ENCODE results near the gene STING1.
A peak's percentile ranks its signal among the peaks of the same experiment; 100 is the strongest.
"Not testable (repeated sequence)": the region's sequence is repeated elsewhere in the genome, so short reads cannot be mapped to it uniquely, and the experiment has no call there.

The STING1 gene

GRCh38 chr5:139461698-139462097 is 20.9 kb downstream of the STING1 start:
- no peak for DNase-seq

- DNase-seq = no peak
Observed at GRCh38 chr5:139461176-139461575, 21.4 kb downstream of the STING1 start.

DNA sequence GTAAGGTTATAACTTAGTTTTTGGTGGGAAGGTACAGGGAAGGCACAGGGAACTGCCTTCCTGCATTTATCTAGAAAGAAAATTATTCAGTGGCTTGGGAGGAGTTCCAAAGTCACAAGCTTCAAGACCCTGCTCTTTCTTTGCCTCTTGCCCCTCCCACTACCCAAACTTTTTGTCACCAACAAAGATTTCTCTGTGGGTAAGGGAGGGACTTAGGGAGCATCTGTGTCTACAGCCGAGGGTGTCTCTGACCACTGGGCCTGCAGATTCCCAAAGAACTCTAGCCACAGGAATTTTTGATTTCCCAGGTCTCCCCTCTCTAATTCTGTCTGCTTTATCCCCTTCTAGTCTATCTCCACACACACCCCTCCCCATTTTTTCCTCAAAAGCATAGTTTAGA is 22.1 kb downstream of the STING1 start:
- no peak for DNase-seq

- no peak for DNase-seq
Observed at GRCh38 chr5:139459451-139459934, 23.1 kb downstream of the STING1 start.

- peak; percentile 83 for DNase-seq
Observed at GRCh38 chr5:139458580-139459407, 23.8 kb downstream of the STING1 start.

DNA sequence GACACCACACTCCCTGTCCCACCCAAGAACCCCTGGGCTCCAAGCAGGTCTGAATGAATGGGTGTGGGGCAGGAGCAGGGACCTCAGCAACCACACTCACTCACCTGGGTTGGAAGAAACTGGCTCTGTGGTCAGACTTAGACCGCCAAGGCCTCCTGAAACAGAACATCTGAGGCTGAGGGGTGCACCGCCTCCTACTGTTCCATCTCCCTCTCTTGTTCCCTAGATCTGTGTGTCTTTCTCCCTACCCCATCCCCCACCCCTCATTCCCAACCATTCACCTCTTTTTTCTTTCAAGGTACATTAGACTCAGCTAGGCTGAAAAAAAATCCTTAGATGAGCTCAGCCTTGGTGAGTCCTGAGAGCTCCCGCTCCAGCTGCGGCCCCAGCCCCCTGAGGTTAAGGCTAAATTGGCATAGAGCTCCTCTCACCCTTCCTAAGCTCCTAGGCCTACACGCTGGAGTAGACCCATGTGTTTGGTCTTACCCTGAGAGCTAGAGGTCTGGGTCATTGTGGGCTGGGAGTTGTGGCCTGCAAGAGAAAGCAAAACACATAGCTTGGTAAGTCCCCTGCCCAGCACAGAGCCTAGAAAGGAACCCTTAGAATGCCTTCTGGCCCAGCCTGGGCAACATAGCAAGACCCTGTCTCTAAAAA is 24.8 kb downstream of the STING1 start:
- no peak for DNase-seq

- DNase-seq = no peak
Observed at GRCh38 chr5:139457241-139457640, 25.3 kb downstream of the STING1 start.

DNA sequence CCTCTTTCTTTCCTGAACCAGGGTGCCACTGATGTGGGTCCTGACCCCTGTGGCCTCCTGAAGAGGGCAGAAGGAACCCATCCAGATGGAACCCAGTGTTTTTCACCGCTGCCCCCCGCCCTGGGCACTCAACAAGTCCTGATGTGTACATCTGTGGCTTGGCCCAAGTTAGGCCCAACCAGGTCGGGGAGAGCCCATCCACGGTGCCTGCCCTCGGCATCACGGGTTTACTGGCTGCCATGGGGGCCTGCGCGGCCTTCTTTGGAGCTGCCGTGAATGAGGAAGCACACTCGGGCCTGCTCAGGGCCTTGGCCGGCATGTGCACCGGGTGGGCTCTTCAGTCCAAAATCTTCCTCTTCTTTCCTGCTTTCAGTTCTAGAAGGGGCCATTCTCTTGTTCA is 25.8 kb downstream of the STING1 start:
- DNase-seq = no peak

DNA sequence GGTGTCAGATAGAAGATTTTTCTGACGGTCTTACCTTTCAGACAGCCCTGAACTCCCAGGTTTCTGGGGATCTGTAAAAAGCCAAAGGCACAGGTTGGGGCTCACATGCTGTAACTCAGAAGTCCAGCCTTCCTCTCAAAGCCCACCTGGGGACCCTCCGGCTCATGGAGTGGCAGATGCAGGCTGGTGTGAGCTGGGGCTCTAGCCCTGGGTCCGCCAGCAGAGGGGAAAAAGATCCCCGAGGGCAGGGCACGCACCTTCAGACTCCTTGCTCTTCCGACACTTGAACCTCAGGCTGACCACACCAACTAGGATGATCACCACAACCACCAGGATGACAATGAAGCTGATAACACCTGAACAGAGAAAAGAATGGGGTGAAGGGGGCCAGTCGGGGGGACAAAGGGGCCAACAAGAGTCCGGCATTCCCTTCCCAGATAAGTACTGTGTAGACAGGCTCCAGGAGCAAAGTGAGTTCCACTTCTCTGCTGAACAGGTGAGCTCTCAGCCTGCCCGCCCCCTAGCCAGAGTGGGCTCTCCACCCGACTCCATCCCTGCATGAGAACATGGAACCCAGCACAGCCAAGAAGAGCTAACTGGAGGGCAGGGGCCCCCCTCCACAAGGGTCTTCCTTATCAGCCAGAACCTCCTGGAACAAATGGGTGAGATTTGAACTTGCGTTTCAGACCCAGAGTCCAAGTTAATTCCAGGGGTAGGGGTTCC is 27.8 kb downstream of the STING1 start:
- no peak for DNase-seq

DNA sequence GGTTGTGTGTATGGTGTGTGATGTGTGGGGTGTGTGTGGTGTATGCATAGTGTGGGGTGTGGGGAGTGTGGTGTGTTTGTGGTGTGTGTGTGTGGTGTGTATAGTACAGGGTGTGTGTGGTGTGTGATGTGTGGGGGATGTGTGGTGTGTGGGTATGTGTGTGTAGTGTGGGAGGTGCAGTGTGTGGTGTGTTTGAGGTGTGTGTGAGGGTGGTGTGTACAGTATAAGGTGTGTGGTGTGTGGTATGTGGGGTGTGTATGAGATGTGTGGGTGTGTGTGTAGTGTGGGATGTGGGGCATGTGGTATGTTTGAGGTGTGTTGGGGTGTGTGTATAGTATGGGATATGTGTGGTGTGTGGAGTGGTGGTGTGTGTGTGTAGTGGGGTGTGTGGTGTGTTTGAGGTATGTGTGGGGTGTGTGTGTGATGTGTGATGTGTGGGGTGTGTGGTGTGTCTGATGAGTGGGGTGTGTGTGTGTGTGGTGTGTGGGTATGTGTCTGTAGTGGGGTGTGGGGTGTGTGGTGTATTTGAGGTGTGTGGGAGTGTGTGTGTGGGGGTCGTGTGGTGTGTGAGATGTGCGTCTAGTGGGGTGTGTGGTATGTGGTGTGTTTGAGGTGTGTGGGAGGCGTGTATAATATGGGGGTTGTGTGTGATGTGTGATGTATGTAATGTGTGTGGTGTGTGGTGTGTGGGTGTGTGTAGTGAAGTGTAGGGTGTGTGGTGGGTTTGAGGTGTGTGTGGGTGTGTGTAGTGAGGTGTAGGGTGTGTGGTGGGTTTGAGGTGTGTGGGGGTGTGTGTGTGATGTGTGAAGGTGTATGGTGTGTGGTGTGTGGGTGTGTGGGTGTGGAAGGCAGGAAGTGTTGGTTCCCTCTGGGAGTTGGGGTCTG is 28.6 kb downstream of the STING1 start:
- DNase-seq = peak; percentile 67

GRCh38 chr5:139451878-139452660 is 30.5 kb downstream of the STING1 start:
- no peak for DNase-seq

DNA sequence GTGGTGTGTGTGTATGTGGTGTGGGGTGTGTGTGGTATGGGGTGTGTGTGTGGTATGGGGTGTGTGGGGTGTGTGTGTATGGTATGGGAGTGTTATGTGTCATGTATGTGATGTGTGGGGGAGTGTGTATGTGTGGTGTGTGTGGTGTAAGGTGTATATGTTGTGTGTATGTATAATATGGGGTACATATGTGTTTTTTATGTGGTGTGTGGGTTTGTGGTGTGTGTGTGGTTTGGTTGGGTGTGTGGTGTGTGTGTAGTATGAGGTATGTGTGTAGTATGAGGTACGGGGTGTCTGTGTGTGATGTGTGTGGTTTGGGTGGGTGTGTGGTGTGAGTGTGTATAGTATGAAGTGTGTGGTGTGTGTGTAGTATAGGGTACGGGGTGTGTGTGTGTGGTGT is 31.4 kb downstream of the STING1 start:
- DNase-seq = no peak

DNA sequence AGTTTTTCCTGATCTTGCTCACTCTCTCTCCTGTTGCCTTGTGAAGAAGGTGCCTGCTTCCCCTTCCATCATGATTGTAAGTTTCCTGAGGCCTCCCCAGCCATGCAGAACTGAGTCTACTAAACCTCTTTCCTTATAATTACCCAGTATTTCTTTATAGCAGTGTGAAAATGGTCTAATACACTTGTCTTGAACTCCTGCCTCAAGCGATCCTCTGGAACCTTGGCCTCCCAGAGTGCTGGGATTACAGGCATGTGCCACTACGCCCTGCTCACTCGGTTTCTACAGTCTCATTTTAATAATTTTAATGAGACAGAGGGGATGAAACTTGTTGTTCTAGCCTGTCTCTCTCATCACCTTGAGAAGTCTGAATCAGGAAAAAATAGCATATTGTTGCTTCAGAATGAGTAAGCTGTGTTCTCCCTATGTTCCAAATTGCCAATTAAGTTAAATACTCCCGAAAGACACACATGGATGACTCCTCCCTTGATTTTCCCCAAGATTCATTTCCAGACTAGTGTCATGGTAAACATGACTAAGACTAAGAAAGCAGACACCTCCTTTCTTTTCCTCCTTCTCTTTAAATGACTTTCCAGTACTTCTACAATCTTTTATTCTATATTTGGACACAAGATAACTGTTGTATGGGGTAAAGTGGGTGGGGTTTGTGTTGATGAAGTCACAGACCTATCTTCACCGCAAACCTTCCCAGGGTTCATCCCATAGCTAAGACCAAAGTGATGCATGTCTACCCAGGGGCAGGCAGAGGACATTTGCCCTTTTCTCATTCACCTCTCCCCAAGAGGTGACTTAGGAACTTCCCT is 35.4 kb downstream of the STING1 start:
- DNase-seq = no peak

DNA sequence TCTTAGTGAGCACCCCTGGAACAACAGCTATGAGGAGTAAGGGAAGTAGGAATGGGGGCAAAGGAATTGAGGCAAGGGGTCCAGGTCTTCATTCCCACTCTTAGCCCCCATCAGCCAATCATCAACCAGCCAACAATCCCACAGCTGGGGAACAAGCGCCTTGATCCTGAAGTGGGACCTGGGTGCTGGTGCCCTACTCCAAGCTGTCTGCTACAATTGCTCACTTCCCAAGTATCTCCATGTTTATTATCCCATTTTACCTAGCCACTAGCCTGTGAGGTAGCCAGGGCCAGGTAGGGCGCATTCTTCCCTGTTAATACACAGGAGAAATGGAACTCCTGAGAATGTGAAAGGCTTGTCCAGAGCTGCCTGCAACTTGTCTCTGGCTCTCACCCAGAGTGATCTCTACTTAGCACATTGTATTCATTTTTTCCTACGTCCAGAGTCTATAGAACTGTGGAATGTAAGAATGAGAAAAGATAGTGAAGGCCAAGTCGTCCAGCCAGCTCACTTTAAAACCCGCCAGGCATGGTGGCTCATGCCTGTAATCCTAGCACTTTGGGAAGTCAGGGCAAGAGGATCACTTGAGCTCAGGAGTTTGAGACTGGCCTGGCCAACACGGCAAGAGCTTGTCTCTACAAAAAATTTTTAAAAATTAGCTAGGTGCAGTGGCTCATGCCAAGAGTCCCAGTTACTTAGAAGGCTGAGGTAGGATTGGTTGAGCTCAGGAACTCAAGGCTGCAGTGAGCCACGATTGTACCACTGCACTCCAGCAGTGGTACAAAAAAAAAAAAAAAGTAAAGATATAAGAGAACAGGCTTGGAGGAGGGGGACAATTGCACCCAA is 37.0 kb downstream of the STING1 start:
- no peak for DNase-seq

DNA sequence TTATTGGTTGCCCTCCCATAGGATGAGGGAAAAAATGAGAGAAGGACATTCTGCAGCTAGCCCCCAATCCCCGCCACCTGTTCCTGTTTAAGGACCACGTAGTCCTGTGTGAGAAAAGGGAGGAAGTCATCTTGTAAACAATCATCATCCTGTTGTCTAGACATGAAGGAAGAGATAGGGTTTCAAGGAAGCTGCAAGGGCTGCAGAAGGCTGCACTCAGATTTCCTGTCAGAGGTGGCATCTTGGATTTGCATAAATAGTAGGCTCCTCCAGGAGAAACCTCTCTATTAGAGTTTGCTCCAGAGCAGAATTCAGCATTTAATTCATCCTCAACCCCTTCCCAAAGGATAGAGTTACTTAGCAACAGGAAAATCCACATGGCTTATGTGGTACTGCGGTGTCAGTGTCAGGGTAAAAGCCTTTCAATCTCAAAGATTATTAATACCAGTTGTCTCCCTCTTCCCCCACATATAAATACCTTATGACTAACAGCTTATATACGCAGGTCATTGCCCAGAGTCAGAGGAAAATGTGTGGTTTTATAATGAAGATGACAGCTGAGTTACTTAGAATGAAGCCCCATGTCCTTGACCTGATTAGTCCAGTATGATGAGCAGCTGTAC is 38.6 kb downstream of the STING1 start:
- DNase-seq = peak; percentile 41

- DNase-seq = not testable (repeated sequence)
Observed at GRCh38 chr5:139440416-139440815, 42.1 kb downstream of the STING1 start.

DNA sequence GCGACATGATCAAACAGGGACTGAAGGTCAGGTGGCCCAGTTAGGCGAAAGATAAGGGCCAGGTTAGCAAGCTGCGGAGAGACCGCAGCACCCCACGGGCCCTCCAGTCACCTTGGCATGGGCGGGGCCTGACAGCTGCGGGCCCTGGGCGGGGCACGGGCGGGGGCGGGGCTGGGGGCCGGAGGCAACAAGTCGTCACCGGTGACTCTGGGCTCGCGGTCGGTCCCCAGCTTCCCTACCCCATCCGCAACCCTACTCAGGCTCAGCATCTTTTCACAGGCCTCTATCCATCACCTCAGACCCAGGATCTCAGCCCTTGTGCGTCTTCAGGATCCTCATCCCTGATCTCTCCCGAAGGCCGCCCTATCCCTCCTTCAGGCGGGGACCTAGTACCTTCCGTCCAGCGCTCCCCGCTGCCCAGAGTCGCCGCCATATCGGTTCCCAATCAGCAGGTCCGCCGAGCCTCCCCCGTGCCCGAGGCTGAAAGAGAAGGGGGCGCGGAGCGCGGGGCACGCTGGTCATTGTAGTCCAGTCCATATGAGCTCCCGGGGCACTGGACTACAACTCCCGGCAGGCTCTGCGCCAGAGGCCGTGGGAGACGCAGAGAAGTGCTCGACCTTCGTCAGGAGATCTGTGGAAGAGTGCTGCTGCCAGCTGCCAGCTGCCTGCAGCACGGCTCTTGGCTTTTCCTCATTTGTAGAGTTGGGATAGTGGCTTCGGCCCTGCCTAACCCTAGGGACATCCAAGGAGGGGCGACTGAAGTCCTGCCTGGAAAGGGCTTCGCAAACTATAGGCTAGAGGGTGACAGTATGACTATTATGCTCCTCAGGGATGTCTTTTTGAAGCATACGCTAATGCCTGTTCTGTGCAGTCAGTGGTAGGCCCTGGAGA is 43.3 kb downstream of the STING1 start, which contains the start of gene DNAJC18:
TSS of gene DNAJC18 (minus strand) at position 513 of the 891 bp plus-strand sequence. CDS start at position 433, 80 bp downstream.
- peak; percentile 90 for DNase-seq

DNA sequence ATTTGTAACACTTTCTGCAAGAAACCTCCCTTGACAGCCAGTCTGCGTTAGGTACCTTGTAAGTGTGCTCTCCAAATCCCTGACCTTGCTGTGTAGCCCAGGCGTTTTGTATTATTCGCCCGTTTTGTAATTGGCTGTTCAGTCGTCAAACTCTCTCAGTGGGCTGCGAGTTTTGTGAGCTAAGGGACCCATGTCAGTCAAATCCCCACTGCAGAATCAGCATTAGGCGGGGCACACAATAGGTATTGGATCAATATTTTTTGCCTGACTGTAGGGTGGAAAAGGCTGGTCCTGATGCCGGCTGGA is 43.9 kb downstream of the STING1 start:
- no peak for DNase-seq

Data from CD4-positive, alpha-beta T cell treated with Interleukin-21 for 1 hour (primary cell).